GM18951 (cell line): ENCODE measurements around the gene ETV2.
"Not testable (repeated sequence)": the region's sequence is repeated elsewhere in the genome, so short reads cannot be mapped to it uniquely, and the experiment has no call there.

ENCODE experiments used
- POLR2A ChIP-seq: IDR thresholded peaks from 4 replicates; pipeline ENCODE4 v1.6.1; 2011; ENCODE audit warnings: mild to moderate bottlenecking; ENCODE audit not compliant: insufficient read length, insufficient read depth; ENCODE audit errors: extremely low read depth
- in situ Hi-C: fragments of 300-500 bp; cut with MboI; formaldehyde crosslinking; loops from one replicate; pipeline ENCODE4 v1.12.0; 2022; ENCODE audit warnings: low sequenced_read_pairs, mixed read lengths, inconsistent platforms; ENCODE audit not compliant: unreplicated experiment

The ETV2 gene

GRCh38 chr19:35637165-35637564, 4.4 kb upstream of the ETV2 start:
- in situ Hi-C loops = no loop called here
- no peak for TF ChIP-seq POLR2A

- in situ Hi-C loops = no loop called here
- no peak for TF ChIP-seq POLR2A
Observed at GRCh38 chr19:35639321-35639639, 2.3 kb upstream of the ETV2 start.

- no peak for TF ChIP-seq POLR2A
- in situ Hi-C loops = no loop called here
Observed at GRCh38 chr19:35639863-35640262, 1.7 kb upstream of the ETV2 start.

GRCh38 chr19:35642312-35642711, 767 bp downstream of the ETV2 start:
- in situ Hi-C loops = no loop called here
- TF ChIP-seq POLR2A = no peak

GRCh38 chr19:35642798-35643254, 1.3 kb downstream of the ETV2 start:
- in situ Hi-C loops = no loop called here
- no peak for TF ChIP-seq POLR2A

GRCh38 chr19:35643255-35644205, 2.0 kb downstream of the ETV2 start:
- in situ Hi-C loops = no loop called here
- peak; percentile 91 for TF ChIP-seq POLR2A

- TF ChIP-seq POLR2A = peak; percentile 55
- in situ Hi-C loops = no loop called here
Observed at GRCh38 chr19:35644206-35644986, 2.9 kb downstream of the ETV2 start.

GRCh38 chr19:35644987-35645679, 3.6 kb downstream of the ETV2 start:
- TF ChIP-seq POLR2A = no peak
- in situ Hi-C loops = no loop called here

GRCh38 chr19:35645680-35646511, 4.4 kb downstream of the ETV2 start:
- TF ChIP-seq POLR2A = no peak
- in situ Hi-C loops = no loop called here

- peak; percentile 92 for TF ChIP-seq POLR2A
- in situ Hi-C loops = no loop called here
Observed at GRCh38 chr19:35648017-35648961, 6.7 kb downstream of the ETV2 start, which contains the start of gene COX6B1. Gene COX6B1, plus strand, starts transcription at chr19:35648323. Its CDS starts 2,921 bp downstream, at chr19:35651244.

GRCh38 chr19:35650581-35650980, 9.0 kb downstream of the ETV2 start:
- in situ Hi-C loops = no loop called here
- TF ChIP-seq POLR2A = no peak

GRCh38 chr19:35654828-35655227, 13.3 kb downstream of the ETV2 start:
- in situ Hi-C loops = not testable (repeated sequence)
